ENCODE results near the gene MTMR3. TPM values are rescaled to one million over a fixed set of nuclear protein-coding genes. Genes with fewer than 3 reads are reported as not detected.
"Not testable (repeated sequence)": the region's sequence is repeated elsewhere in the genome, so short reads cannot be mapped to it uniquely, and the experiment has no call there.

MTMR3 gene
- total RNA-seq, 1 donor from 2014 or later = 41.2 TPM

- Mint-ChIP-seq H3K27ac (ENCODE audit: unreplicated experiment) (no peak overlapping the region), H3K36me3 (ENCODE audit: unreplicated experiment) (peaks cover 13% of the 10 kb centered on the region), H3K9me3 (ENCODE audit: unreplicated experiment) (no peaks in the 10 kb centered on the region), H3K4me1 (ENCODE audit: unreplicated experiment) (peaks cover 2% of the 10 kb centered on the region), H3K27me3 (ENCODE audit: unreplicated experiment) (no peaks in the 10 kb centered on the region), H3K4me3 (ENCODE audit: unreplicated experiment) (no peak overlapping the region)
- no peak for TF ChIP-seq CTCF (IDR thresholded peaks at IDR 0.05)
- no peak for DNase-seq (ENCODE audit: extremely low spot score, unreplicated experiment)
Observed at GRCh38 chr22:29972121-29972520, 89.1 kb downstream of the MTMR3 start.

DNA sequence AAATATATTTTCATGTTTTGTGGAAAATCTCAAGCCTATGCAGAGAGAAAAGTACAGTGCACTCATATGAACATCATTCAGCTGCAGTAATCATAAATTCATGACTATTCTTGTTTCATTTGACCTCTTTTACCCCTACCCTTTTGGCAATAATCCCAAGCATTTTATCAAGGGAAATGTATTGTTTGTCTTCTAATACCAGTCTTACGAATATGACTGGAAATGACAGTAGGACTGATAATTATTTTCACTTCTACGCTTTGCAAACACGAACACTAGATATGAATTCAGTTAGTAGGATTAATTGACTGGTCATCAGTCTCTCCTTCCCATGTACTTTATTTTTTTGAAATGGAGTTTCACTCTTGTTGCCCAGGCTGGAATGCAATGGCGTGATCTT lies 90.3 kb downstream of the MTMR3 start:
- Mint-ChIP-seq H3K27me3 (ENCODE audit: unreplicated experiment) (no peaks in the 10 kb centered on the region), H3K36me3 (ENCODE audit: unreplicated experiment) (peaks cover 13% of the 10 kb centered on the region), H3K9me3 (ENCODE audit: unreplicated experiment) (no peaks in the 10 kb centered on the region), H3K27ac (ENCODE audit: unreplicated experiment) (no peak overlapping the region), H3K4me3 (ENCODE audit: unreplicated experiment) (no peak overlapping the region), H3K4me1 (ENCODE audit: unreplicated experiment) (peaks cover 2% of the 10 kb centered on the region)
- no peak for TF ChIP-seq CTCF (IDR thresholded peaks at IDR 0.05)
- DNase-seq (ENCODE audit: extremely low spot score, unreplicated experiment) = no peak

GRCh38 chr22:29973680-29974079 lies 90.7 kb downstream of the MTMR3 start:
- H3K27me3 Mint-ChIP-seq (ENCODE audit: unreplicated experiment); H3K4me1 Mint-ChIP-seq (ENCODE audit: unreplicated experiment); H3K9me3 Mint-ChIP-seq (ENCODE audit: unreplicated experiment); H3K27ac Mint-ChIP-seq (ENCODE audit: unreplicated experiment); DNase-seq (ENCODE audit: extremely low spot score, unreplicated experiment); H3K4me3 Mint-ChIP-seq (ENCODE audit: unreplicated experiment): not testable (repeated sequence)
- H3K36me3 Mint-ChIP-seq (ENCODE audit: unreplicated experiment) = peaks cover 15% of the 10 kb centered on the region

DNA sequence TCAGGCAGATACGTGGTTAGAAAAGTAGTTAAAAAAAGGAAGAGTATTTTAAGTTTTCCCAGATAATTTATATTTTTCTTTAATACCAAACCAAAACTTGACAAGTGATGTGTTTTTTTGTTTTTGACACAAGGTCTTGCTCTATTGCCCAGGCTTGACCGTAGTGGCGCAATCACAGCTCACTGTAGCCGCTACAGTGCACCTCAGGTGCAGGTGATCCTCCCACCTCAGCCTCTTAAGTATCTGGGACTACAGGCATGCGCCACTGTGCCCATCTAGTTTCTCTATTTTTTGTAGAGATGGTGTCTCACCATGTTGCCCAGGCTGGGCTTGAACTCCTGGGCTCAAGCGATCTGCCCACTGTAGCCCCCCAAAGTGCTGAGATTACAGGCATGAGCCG lies 92.5 kb downstream of the MTMR3 start:
- Mint-ChIP-seq H3K36me3 (ENCODE audit: unreplicated experiment) (peaks cover 22% of the 10 kb centered on the region), H3K4me3 (ENCODE audit: unreplicated experiment) (no peak overlapping the region), H3K9me3 (ENCODE audit: unreplicated experiment) (no peaks in the 10 kb centered on the region), H3K4me1 (ENCODE audit: unreplicated experiment) (peaks cover 2% of the 10 kb centered on the region), H3K27ac (ENCODE audit: unreplicated experiment) (no peak overlapping the region), H3K27me3 (ENCODE audit: unreplicated experiment) (no peaks in the 10 kb centered on the region)
- TF ChIP-seq CTCF (IDR thresholded peaks at IDR 0.05) = no peak
- DNase-seq (ENCODE audit: extremely low spot score, unreplicated experiment) = no peak

- Mint-ChIP-seq H3K27ac (ENCODE audit: unreplicated experiment) (no peak overlapping the region), H3K36me3 (ENCODE audit: unreplicated experiment) (peaks cover 16% of the 10 kb centered on the region), H3K4me3 (ENCODE audit: unreplicated experiment) (no peak overlapping the region), H3K27me3 (ENCODE audit: unreplicated experiment) (no peaks in the 10 kb centered on the region), H3K9me3 (ENCODE audit: unreplicated experiment) (no peaks in the 10 kb centered on the region), H3K4me1 (ENCODE audit: unreplicated experiment) (no peaks in the 10 kb centered on the region)
- TF ChIP-seq CTCF (IDR thresholded peaks at IDR 0.05) = no peak
- no peak for DNase-seq (ENCODE audit: extremely low spot score, unreplicated experiment)
Observed at GRCh38 chr22:29977107-29977506, 94.1 kb downstream of the MTMR3 start.

DNA sequence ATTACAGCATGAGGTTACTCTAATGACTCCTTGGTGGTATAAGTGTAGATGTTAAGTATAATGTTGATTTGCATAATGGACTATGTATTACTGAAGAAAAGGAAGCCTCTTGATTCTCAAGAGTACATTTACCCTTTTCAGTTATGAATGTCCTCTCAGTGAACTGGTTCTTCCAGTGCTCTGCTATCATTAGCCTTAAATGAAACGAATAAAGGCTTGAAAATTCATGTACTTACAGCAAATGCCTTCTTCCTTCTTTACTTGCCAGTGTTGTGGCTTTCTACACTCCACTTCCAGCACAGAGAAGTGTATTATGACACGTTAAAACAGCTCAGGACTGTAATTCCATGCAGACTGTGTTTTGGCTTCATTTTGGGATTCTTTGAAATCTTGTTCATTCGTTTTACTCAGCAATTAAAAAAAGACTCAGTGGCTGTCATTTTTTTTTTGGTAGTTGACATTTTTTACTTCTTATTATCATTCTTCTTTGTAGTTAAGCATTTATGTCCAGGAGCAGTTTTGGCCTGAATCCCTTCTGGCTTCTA lies 96.9 kb downstream of the MTMR3 start:
- H3K27me3 Mint-ChIP-seq (ENCODE audit: unreplicated experiment) = no peaks in the 10 kb centered on the region
- no peaks in the 10 kb centered on the region for H3K9me3 Mint-ChIP-seq (ENCODE audit: unreplicated experiment)
- H3K36me3 Mint-ChIP-seq (ENCODE audit: unreplicated experiment) = peaks cover 15% of the 10 kb centered on the region
- H3K4me1 Mint-ChIP-seq (ENCODE audit: unreplicated experiment) = no peaks in the 10 kb centered on the region
- DNase-seq (ENCODE audit: extremely low spot score, unreplicated experiment) = no peak
- H3K4me3 Mint-ChIP-seq (ENCODE audit: unreplicated experiment) = no peak overlapping the region
- no peak overlapping the region for H3K27ac Mint-ChIP-seq (ENCODE audit: unreplicated experiment)
- no peak for TF ChIP-seq CTCF (IDR thresholded peaks at IDR 0.05)
